GM23248 (cell line): ENCODE results near the gene ELMOD1. TPM values are rescaled to one million over a fixed set of nuclear protein-coding genes. Genes with fewer than 3 reads are reported as not detected.

ENCODE experiments used
- DNase-seq: peaks from one replicate; pipeline ENCODE4 v3.0.0-alpha.2; 2015
- H2AFZ ChIP-seq: fragments of 200-600 bp; sonication (generic); 2 replicates; pipeline ENCODE4 v1.6.1; 2016; ENCODE audit warnings: antibody characterized with exemption
- H3F3A ChIP-seq: fragments of 200-600 bp; sonication (generic); 2 replicates; pipeline ENCODE4 v1.6.1; 2016; ENCODE audit warnings: mild to moderate bottlenecking, antibody characterized with exemption, mixed run types; ENCODE audit not compliant: insufficient read depth
- H3K27ac ChIP-seq: fragments of 200-600 bp; sonication (generic); 2 replicates; pipeline ENCODE4 v1.5.1; 2016; ENCODE audit warnings: mild to moderate bottlenecking
- H3K27me3 ChIP-seq: fragments of 200-600 bp; sonication (generic); replicated peaks from 2 replicates; pipeline ENCODE4 v1.6.1; 2016; ENCODE audit warnings: mild to moderate bottlenecking; ENCODE audit not compliant: insufficient read depth
- H3K36me3 ChIP-seq: fragments of 200-600 bp; sonication (generic); 2 replicates; pipeline ENCODE4 v1.6.1; 2016; ENCODE audit warnings: low read depth, mild to moderate bottlenecking
- H3K4me1 ChIP-seq: fragments of 200-600 bp; sonication (generic); 2 replicates; pipeline ENCODE4 v1.6.1; 2016; ENCODE audit warnings: mild to moderate bottlenecking; ENCODE audit not compliant: insufficient read depth
- H3K4me2 ChIP-seq: fragments of 200-600 bp; sonication (generic); one replicate; pipeline ENCODE4 v1.6.1; 2016; ENCODE audit warnings: mild to moderate bottlenecking; ENCODE audit not compliant: unreplicated experiment
- H3K4me3 ChIP-seq: fragments of 200-600 bp; sonication (generic); 2 replicates; pipeline ENCODE4 v1.5.1; 2016; ENCODE audit warnings: mild to moderate bottlenecking
- H3K79me2 ChIP-seq: fragments of 200-600 bp; sonication (generic); 2 replicates; pipeline ENCODE4 v1.6.1; 2016; ENCODE audit warnings: mild to moderate bottlenecking; ENCODE audit not compliant: insufficient read depth
- H3K9ac ChIP-seq: fragments of 200-600 bp; sonication (generic); 2 replicates; pipeline ENCODE4 v1.6.1; 2016; ENCODE audit warnings: mild to moderate bottlenecking
- H3K9me2 ChIP-seq: fragments of 200-600 bp; sonication (generic); 2 replicates; pipeline ENCODE4 v1.6.1; 2016; ENCODE audit warnings: mixed run types, mild to moderate bottlenecking, moderate library complexity; ENCODE audit not compliant: insufficient read depth
- H3K9me3 ChIP-seq: fragments of 200-600 bp; sonication (generic); one replicate; pipeline ENCODE4 v1.6.1; 2017; ENCODE audit warnings: low read depth
- H4K20me1 ChIP-seq: fragments of 200-600 bp; sonication (generic); 2 replicates; pipeline ENCODE4 v1.6.0; 2016; ENCODE audit not compliant: insufficient read depth
- EZH2 ChIP-seq: fragments of 200-600 bp; sonication (generic); IDR thresholded peaks from 2 replicates; pipeline ENCODE4 v1.6.1; 2018; ENCODE audit warnings: antibody characterized with exemption, mild to moderate bottlenecking; ENCODE audit not compliant: insufficient read depth, poor library complexity, severe bottlenecking
- EZH2phosphoT487 ChIP-seq: fragments of 200-600 bp; sonication (generic); IDR thresholded peaks from 2 replicates; pipeline ENCODE4 v1.6.1; 2018; ENCODE audit warnings: antibody characterized with exemption, moderate library complexity, mild to moderate bottlenecking, low read depth; ENCODE audit not compliant: insufficient read depth
- WGBS, 2 experiments: methylation state at CpG; one replicate each; pipeline ENCODE4 v1.1.6; 2015 to 2017; ENCODE audit warnings: low lambda C conversion rate in 2 of 2, low coverage in 1 of 2; ENCODE audit errors: missing lambda C conversion rate in 2 of 2; 5-methylcytosine and 5-hydroxymethylcytosine counted together
- in situ Hi-C: fragments of 300-500 bp; cut with MboI; formaldehyde crosslinking; loops from 2 replicates; pipeline ENCODE4 v1.15.0; 2020
- polyA plus RNA-seq: library from polyadenylated mRNA; unstranded; fragments of >200 nt; fragmentation: Nextera tagmentation; extraction: Ambion mirVana; gene quantifications from 2 replicates; pipeline ENCODE4 v1.2.1, GENCODE V29; 2016
- total RNA-seq: library from RNA; depleted of rRNA; stranded (reverse); fragments of >200 nt; shearing (Covaris generic); gene quantifications from 2 replicates; pipeline ENCODE4 v1.2.3, GENCODE V29; 2014

Gene ELMOD1
- total and polyA plus RNA-seq, 2 experiments from 2014 or later, result 0.51 TPM; not detected in 1

GRCh38 chr11:107705027-107705426 lies 114.1 kb downstream of the ELMOD1 start:
- peak overlapping the region; percentile 96 for H3K27ac ChIP-seq
- TF ChIP-seq EZH2 (no peak), EZH2phosphoT487 (no peak)
- peak; percentile 96 for DNase-seq
- H3K4me2 ChIP-seq, result peak overlapping the region; percentile 79
- in situ Hi-C loops, result no loop called here
- H3F3A ChIP-seq, result peaks cover 21% of the 10 kb centered on the region
- no peaks in the 10 kb centered on the region for H3K79me2 ChIP-seq
- WGBS, 2 experiments, result 0 to 3% methylated on average over 2 of the region's 2 CpGs
- H2AFZ ChIP-seq, result peak overlapping the region; percentile 50; the same call in 1 of the 2 replicates
- peak overlapping the region; percentile 72 for H3K9ac ChIP-seq
- H3K9me3 ChIP-seq, result no peaks in the 10 kb centered on the region
- H3K9me2 ChIP-seq, result no peaks in the 10 kb centered on the region
- H3K27me3 ChIP-seq, result no peaks in the 10 kb centered on the region
- no peaks in the 10 kb centered on the region for H3K36me3 ChIP-seq
- no peaks in the 10 kb centered on the region for H4K20me1 ChIP-seq
- peak overlapping the region; percentile 49 for H3K4me3 ChIP-seq
- H3K4me1 ChIP-seq, result peaks cover 28% of the 10 kb centered on the region

- Histone ChIP-seq H3K36me3 (no peaks in the 10 kb centered on the region), H4K20me1 (no peaks in the 10 kb centered on the region), H2AFZ (no peak overlapping the region), H3K4me3 (no peak overlapping the region), H3K79me2 (no peaks in the 10 kb centered on the region), H3K9me3 (no peaks in the 10 kb centered on the region), H3K27me3 (no peaks in the 10 kb centered on the region), H3K4me1 (peaks cover 28% of the 10 kb centered on the region), H3K4me2 (no peak overlapping the region), H3F3A (peaks cover 21% of the 10 kb centered on the region), H3K9me2 (no peaks in the 10 kb centered on the region), H3K9ac (no peak overlapping the region), H3K27ac (no peak overlapping the region)
- in situ Hi-C loops, result no loop called here
- no peak for DNase-seq
- no peak for TF ChIP-seq EZH2
- no peak for TF ChIP-seq EZH2phosphoT487
- 96 to 97% methylated on average over 2 of the region's 2 CpGs for WGBS, 2 experiments
Measured at GRCh38 chr11:107706531-107706930, 115.6 kb downstream of the ELMOD1 start.

DNA sequence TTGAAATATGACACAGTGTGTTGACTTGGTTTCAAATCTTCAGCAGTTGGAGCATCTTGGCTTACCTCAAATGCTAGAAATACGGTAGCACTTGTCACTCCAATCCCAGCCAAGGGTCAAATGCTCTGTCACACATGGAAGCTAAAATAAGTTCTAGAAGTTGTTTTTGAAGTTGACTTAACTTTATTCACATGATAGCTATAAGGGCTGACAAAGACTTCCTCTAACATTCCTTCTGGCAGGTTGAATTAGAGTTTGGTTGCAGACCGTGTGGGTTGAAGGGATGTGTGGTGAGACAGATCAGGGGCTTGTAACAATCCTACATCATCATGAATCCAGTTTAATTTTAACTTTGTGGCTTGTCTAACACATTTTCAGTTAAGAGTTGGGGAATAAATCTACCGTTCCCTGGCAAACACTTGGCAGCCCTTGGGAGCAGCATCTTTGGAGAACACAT lies 116.3 kb downstream of the ELMOD1 start:
- H3K27ac ChIP-seq, result no peak overlapping the region
- H3K27me3 ChIP-seq, result peaks cover 2% of the 10 kb centered on the region; the same call in 1 of the 2 replicates
- 80 to 84% methylated on average over 3 of the region's 3 CpGs for WGBS, 2 experiments

DNA sequence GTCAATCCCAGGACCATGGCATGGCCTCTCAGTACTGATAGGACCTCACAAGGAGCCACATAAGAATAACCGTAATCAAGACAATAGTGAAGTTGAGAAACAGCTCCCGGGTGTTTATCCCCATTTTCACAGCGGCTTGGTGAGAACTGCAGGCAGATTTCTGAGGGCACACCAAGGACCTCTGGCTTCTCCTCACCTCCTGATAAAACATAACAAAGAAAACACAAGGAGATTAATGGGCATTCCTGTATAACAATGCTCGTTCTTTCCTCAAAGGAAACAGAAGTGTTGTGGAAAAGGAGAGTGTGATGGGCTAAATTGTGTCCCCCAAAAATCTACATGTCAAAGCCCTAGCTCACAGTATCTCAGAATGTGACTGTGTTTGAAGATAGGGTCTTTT lies 116.9 kb downstream of the ELMOD1 start:
- no peak overlapping the region for H3K4me3 ChIP-seq
- H3K9me3 ChIP-seq, result no peaks in the 10 kb centered on the region
- TF ChIP-seq EZH2 (no peak), EZH2phosphoT487 (no peak)
- DNase-seq, result no peak
- H3K79me2 ChIP-seq, result no peaks in the 10 kb centered on the region
- no peak overlapping the region for H3K9ac ChIP-seq
- peaks cover 21% of the 10 kb centered on the region for H3F3A ChIP-seq
- H3K4me1 ChIP-seq, result peaks cover 23% of the 10 kb centered on the region
- H3K36me3 ChIP-seq, result no peaks in the 10 kb centered on the region
- in situ Hi-C loops, result no loop called here
- H2AFZ ChIP-seq, result no peak overlapping the region
- peaks cover 7% of the 10 kb centered on the region; the same call in 1 of the 2 replicates for H3K27me3 ChIP-seq
- H4K20me1 ChIP-seq, result no peaks in the 10 kb centered on the region
- no peaks in the 10 kb centered on the region for H3K9me2 ChIP-seq
- WGBS, 2 experiments, result 89 to 94% methylated on average over 4 of the region's 4 CpGs
- H3K4me2 ChIP-seq, result no peak overlapping the region
- no peak overlapping the region for H3K27ac ChIP-seq

More for the DNA sequence above, 116.3 kb downstream of the ELMOD1 start:
- Histone ChIP-seq H3K9ac (no peak overlapping the region), H4K20me1 (no peaks in the 10 kb centered on the region), H2AFZ (no peak overlapping the region), H3K79me2 (no peaks in the 10 kb centered on the region), H3F3A (peaks cover 21% of the 10 kb centered on the region), H3K36me3 (no peaks in the 10 kb centered on the region), H3K9me3 (no peaks in the 10 kb centered on the region), H3K4me3 (no peak overlapping the region), H3K4me1 (peaks cover 28% of the 10 kb centered on the region), H3K9me2 (no peaks in the 10 kb centered on the region), H3K4me2 (no peak overlapping the region)
- no peak for DNase-seq
- TF ChIP-seq EZH2 (no peak), EZH2phosphoT487 (no peak)
- in situ Hi-C loops, result no loop called here
